Activated CD4-positive, CD25-positive, alpha-beta regulatory T cell treated with anti-CD3 and anti-CD28 coated beads, Interleukin-2, amount 50 U/mL, for 72 hours (primary cell): Measurements from ENCODE around the gene PANK4.

ENCODE experiments used
- DNase-seq: peaks from one replicate; pipeline ENCODE4 v3.0.0; 2021

The PANK4 gene

DNA sequence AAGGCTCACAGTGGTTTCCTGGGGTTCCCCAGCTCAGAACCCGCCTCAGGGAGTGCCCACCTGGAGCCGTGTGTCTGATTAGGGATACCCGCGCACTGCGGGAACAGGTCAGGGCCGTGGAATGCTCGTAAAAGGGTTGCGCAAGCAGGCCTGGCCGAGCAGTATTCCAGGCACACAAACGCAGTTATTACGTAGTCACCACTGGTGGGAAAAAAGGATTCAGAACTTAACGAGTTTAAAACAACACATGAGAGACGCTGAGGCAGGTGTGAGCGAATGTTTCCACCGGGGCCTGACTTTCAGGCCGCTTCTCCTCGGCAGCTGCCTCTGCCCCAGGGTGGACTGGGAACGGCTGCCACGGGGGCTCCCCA is 32.1 kb downstream of the PANK4 start:
- no peak for DNase-seq

DNA sequence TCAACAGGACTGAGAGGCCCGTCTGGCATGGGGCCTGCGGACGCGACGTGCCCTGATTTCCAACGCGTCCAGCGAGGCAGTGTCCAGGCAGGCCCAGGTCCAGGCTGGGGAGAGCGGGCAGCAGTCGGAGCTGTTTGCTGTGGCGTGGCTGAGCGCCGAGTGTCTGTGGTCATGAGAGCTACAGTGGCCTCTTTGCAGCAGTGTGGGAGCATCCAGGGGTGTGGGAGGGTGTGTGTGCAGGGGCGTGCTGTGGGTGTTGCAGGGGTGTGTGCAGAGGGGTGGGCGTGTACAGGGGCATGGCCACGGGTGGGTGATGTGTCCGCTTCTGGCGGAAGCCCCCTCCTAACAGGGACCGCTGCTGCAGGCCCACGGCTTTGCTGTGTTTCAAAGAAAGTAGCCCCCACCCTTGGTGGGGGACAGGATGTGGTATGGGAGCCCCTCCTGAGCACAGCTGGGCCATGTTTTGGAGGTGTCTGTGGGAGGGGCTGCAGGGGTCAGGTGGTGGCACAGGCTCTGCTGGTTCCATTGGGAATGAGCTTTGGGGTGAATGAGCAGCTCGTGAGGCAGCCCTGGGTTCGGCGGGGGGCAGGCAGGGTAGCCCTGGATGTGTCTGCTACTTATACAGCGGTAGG is 32.6 kb downstream of the PANK4 start:
- DNase-seq = no peak

DNA sequence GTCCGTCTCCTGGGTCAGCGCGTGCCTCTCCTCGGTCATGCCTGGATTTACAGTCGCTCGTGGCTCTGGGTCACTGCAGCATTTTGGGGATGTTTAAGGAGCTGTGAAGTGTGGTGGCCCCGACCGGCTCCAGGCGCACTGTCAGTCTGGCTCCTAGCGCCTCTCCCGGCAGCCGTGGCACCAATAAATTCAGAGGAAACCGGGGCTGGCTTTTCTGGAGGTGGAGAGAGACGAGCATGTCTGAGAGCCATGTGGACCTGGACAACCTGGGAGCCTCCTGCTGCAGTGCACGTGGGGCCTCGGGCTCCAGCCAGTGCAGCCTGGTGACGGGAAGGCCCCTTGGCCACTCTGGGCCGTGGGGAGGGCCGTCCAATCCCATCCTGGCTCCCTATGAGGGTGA is 33.2 kb downstream of the PANK4 start:
- DNase-seq = no peak

DNA sequence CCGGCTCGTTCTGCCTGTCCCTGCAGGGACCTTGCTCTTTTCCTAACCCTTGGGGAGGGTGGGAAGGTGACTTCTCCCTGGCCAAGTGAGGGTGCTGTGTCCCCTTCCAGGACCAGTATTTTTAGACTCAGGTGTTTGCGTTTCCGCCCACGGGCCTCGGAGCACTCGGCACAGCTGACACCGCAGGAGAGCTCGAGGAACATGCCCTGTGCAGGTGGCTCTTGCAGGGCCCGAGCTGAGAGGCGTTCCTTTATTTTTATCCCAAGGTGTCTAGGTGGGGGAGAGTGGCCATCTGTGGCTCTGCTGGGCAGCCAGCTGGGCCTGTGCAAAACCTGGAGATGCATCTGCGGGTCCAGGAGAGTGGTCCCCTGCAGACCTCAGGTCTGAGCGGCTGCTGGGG is 34.3 kb downstream of the PANK4 start:
- DNase-seq = no peak

DNA sequence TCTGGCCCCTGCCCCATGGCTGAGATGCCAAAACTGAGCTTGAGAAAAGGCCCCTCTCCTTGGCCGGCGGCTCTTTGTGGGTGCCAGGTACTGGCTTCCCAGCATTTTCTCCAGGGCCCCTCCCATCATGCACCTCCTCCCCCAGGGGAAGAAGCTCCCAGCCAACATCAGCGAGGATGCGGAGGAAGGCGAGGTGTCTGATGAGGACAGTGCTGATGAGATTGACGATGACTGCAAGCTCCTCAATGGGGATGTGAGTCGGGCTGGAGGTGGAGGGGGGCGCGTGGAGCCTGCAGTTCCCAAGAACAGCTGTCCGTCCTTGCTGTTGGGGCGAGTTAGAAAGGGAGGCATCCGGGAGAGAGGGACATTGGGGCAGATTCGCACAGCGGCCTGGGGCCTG is 36.8 kb downstream of the PANK4 start:
- no peak for DNase-seq

DNA sequence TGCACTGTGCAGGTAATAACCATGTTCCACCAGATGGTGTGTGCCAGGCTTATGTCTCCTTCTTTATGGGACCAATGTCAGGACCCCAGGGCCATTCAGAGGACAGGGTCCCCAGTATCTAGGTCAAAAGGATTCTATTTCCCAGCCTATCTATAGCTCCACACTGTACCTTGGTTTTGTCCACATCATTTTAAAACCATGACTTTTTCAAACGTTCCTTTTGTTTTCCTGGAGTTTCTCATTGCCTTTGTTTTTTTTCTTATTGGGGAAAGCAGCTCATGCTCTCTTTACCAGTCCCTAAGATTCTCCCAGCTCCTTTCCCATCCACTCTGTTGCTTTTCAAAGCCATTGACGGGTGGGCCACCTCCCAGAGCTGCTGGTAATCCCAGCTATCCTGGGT is 37.7 kb downstream of the PANK4 start:
- DNase-seq = no peak

DNA sequence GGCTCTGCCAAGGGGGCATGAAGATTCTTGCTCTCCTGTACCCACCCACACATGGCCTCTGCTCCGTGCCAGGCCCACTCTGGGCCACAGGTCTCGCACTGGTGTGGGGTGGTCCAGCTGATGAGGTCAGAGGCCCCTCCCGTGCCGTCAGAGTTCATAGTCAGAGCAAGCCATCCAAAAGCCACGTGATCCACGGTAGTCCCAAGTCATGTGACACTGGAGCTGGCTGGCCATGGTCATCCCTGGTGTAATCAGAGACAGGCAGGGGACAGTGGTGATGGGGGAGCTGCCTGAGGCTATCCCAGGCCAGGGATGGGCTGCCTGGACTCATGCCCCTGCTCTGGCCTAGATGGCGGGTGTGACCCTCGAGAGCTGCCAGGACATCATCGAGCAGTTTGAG is 39.8 kb downstream of the PANK4 start:
- no peak for DNase-seq

DNA sequence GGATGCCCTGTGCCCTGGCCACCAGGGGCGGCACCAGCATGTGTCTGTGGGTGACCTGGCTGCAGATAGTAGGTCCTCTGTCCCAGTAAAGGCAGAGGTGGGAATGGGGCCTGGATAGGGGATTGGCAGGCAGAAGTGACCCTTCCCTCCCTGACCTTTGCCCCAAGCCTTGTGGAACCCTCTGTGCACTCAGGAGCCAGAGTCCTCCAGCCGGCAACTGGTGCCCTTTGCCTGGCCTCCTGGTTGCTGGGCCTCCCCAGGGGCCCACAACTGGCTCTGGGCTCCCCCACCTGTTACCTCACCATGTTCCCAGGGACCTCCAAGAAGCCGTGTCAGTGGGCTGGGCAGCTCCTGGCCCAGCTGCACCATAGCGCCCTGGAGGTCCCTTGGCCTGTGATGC is 40.4 kb downstream of the PANK4 start:
- no peak for DNase-seq

DNA sequence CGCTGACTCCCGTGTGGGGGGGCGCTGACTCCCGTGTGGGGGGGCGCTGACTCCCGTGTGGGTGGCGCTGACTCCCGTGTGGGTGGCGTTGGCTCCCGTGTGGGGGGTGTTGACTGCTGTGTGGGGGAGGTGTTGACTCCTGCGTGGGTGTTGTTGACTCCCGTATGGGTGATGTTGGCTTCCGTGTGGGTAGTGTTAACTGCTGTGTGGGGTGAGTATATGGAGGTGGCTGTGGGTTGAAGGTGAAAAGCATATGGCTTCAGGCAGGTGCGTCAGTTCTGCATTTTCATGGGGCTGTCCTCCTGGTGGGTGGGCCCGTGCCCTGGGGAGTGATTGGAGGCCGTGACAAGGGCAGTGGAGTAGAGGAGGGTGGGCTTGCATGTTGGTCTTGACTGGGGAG is 42.4 kb downstream of the PANK4 start:
- DNase-seq = no peak

DNA sequence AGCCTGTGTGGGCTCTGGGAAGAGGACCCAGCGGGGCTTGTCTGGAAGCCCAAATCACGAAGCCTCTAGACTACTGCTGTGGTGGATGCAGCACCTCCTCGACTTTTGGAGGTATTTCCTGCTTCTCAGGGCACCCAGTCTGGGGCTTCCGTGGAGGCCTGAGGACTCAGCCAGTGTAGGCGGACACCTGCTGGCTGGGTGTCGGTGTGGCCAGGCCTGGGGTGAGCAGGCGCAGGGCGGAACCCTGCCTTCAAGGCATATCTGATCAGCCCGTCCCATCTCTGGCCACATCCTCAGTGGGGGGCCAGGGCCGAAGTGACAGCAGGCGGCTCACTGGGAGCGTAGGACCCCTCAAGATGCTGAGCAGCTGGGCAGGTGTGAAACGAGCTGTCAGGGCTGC is 43.4 kb downstream of the PANK4 start:
- no peak for DNase-seq

DNA sequence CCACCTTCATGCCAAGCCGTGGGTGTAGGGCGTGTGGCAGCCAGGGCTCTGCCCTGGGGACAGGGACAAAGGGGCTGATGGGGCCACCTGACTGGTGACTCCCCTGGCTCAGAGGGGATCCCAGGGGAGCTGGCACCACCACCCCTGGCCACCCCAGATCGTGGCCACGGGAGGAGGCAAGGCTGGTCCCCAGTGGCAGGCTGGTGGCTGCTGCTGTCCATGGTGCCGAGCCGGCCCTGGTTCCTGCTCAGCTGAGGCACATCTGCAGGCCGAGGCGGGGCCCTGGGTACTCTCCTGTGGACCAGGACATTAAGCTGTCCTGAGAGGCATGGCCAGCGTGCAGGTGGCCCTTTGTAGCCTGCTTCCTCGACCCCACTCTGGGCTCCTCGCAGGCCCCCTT is 43.8 kb downstream of the PANK4 start:
- no peak for DNase-seq

DNA sequence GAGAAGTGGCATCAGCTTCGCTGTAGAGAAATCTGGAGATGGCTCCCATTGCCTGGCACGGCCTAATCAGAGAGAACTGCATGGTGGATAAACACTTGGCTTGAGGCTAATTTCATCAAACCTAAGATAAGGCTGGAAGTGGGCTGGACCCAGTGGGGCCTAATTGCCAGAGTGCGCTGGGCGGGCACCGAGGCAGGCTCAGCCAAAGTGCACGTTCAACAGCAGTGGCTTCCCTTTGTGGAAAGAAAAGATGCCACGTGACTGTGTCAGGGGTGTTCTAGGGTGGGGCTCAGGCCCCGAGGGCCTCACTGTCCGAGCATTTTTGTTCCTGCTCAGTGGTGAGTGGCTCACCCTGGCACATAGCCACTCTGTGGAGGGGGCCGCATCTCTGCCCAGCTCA is 44.5 kb downstream of the PANK4 start:
- DNase-seq = no peak

DNA sequence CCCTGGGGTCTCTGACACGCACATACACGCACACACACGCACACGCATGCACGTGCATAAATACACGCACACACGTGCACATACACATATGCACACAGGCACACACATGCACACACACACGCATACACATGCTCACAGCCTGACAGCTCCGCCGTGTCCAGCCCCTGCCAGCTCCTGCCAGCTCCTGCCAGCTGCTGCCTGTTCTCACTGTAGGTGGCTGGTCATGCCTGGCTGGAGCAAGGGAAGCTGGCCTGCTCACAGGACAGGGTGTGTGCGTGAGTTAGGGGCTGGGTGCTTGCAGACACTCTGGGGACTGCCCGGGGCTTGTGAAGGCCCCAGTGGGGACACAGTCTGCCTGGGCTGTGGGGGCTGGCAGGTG is 45.4 kb downstream of the PANK4 start:
- DNase-seq = no peak

DNA sequence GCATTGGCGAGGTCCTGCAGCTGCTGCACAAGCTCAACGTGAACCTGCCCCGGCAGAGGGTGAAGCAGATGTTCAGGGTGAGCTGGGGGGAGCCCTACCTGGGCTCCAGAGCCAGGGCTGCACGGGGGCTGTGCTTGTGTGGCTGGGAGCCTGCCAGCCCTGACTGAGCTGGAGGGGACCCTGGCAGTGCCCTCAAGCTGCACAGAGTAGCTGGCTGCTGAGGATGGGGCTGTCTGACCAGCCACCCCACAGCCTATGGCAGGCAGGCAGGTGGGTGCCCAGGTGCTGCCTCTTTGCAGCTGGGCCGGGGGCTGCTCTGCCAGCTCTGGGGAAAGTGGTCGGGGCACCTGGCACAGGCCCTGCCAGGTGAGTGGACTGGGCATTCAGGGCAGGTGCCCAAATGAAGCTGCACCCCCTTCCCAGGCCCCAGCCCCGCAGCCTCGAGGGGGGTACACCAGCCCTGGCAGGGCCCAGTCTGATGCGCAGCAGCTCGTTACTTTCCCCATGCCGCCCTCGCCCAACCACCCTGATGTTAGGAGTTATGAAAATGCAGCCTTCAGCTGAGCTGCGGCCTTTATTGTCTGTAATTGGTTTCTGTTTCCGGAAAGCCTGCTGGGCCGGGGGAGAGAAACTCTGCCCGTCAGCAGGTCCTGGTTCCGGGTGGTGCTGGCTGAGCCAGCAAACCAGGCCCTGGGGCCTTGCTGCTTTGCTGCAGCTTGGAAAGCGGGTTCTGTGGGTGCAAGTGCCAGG is 46.0 kb downstream of the PANK4 start:
- DNase-seq = no peak

DNA sequence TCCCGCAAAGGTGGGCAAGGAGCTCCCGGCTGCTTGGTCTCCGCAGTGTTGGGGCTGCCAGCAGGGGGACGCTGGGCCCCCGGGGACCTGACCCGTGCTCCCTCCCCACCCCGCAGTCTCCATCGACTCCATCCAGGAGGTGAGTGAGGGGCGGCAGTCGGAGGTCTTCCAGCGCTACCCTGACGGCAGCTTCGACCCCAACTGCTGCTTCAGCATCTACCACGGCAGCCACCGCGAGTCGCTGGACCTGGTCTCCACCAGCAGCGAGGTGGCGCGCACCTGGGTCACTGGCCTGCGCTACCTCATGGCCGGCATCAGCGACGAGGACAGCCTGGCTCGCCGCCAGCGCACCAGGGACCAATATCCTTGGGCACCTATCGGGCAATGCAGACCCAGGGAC is 46.8 kb downstream of the PANK4 start:
- DNase-seq = no peak

DNA sequence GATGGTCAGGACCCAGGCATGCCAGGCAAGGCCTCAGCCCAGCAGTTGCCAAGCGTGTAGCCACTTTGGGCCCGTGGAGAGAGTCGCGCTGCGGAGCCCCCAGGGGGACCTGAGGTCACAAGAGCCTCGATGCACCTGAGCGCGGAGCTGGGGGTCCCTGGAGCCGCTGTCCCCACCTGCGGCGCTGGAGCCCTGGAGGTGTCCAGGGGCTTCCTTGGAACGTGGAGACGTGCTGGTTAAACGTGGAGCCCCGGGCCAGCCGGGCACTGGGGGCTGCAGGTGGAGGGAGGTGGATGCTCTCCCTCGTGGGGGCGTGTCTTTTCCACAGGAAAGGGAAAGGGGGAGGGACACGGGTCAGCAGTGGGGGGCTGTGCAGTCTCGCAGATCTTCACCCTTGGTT is 47.2 kb downstream of the PANK4 start:
- no peak for DNase-seq

DNA sequence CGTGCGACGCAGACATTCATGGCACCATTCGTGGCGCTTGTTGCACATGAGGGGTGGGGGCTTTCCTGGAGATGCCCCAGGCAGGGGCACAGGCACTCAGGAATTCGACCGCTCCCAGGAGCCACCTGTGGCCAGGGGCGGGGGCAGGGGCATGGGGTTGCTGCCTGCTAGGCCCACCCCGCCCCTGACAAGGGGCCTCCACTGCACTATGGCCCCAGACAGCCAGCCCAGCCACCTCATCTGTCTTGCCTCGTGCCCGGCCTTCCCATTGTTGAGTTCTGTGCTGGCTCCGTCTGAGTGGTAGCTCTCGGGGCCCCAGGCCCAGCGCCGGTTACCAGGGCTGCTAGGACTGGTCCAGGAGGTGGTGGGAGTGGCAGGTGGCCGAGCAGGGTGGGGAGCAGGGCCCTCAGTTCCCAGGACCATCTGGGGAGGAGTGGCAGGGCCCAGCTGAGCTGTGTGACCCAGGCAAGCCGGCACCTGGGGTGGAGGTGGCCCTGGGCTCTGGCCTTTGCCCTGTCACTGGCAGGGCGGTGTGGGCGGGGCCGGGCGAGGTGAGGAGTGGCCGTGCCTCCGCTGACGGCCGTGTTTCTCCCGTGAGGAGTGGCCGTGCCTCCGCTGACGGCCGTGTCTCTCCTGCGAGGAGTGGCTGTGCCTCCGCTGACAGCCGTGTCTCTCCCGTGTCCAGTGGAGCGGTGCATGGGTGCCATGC is 48.5 kb downstream of the PANK4 start:
- no peak for DNase-seq

DNA sequence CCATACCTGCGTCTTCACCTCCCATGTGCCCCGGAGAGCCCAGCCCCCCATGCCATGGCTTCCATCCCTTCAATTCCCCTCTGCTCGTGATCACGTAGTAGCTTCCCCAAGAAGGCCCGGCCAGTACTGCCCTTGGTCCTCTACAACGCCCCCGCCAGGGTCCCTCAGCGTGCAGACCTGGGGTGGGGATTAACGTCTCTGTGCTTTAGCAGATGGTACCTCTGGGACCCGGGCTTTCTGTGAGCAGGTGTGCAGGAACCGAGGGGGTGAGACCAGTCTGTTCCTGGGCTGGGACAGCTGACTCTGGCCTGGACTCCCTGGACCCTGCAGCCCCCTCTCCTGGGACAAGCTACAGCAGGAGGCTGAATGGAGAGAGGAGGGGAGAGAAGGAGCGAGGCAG is 49.1 kb downstream of the PANK4 start:
- DNase-seq = no peak

DNA sequence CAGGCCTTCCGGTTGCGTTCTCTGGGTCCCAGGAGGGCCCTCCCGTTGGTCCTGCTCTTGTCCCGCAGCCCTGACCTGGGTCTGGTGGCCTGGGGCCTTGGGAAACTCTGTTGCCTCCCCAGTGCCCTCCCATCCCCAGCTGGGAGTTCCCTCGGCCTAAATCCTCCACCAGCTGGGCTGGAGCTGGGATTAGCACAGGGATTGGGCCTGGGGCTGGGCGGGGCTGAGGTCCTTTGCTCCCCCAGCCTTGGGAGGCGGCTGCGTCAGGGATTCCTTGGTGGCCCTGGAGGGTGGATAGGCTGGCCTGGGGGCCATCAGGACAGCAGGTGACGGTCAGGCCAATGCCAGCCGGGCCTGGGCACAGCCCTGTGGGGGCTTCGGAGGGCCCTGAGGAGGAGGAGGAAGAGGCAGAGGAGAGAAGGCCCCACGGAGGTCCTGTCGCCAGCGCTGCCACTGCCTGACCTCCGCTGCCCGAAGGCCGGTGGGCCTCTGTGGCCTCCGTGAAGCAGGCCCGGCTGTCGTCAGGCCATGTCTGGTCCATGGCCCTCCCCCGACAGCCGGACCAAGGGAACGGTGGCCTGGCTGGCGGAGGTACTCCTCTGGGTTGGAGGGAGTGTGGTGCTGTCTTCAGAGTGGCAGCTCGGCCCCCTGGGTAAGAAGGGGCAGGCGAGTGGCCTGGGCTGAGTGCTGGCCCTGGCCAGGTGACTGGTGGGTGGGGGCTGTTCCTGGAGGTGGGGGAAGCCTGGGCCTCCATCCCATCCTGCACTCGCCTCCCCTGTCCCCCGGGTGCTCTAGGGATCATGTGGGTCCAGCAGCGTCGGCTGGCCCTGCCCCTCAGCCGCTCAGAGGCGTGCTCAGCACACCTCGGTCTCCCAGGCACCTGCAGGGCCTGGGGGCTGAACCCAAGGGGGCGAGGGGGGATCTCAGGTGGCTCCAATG is 50.1 kb downstream of the PANK4 start, which contains the start of gene PLCH2:
PLCH2 (plus strand) TSS at position 229 of the 939 bp plus-strand sequence; CDS start at position 529, 300 bp downstream.
- DNase-seq = no peak

DNA sequence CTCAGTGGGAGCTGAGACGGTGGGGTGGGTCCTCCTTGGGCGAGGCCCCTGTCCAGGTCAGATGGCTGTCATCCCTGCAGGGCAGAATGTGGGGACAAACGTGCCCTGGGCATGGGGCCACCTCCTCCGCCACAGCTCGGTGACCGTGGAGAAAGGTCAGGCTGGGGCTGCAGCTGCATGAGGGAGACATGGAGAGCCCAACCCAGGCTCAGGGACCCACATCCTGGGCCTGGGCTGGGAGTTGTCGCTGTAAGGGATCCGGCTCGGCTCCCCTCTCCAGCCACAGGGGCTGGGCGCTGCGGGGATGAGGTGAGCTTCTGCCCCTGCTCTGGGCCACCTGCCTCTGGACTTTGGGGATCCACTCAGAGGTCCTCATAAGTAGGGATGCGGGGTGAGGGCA is 50.8 kb downstream of the PANK4 start:
- DNase-seq = no peak

DNA sequence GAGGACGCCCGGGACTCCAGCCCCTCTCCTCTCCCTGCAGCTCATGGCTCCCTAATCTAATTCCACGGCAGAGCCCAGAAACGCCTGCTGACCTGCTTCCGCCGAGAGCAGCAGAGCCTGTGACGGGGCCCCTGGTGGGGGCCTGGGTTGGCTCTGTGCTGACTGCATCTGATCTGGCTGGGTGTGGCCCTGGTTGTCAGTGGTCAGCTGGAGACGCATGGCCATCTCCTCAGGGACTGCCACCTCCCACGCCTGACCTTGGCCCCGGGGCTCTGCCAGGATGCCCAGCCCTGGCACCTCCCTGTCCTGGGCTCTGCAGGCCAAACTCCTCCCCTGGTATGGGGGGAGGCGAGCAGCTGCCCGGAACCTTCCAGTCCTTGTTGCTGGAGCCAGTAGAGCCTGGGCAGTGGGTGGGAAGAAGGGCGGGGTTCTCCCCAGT is 51.4 kb downstream of the PANK4 start:
- no peak for DNase-seq

DNA sequence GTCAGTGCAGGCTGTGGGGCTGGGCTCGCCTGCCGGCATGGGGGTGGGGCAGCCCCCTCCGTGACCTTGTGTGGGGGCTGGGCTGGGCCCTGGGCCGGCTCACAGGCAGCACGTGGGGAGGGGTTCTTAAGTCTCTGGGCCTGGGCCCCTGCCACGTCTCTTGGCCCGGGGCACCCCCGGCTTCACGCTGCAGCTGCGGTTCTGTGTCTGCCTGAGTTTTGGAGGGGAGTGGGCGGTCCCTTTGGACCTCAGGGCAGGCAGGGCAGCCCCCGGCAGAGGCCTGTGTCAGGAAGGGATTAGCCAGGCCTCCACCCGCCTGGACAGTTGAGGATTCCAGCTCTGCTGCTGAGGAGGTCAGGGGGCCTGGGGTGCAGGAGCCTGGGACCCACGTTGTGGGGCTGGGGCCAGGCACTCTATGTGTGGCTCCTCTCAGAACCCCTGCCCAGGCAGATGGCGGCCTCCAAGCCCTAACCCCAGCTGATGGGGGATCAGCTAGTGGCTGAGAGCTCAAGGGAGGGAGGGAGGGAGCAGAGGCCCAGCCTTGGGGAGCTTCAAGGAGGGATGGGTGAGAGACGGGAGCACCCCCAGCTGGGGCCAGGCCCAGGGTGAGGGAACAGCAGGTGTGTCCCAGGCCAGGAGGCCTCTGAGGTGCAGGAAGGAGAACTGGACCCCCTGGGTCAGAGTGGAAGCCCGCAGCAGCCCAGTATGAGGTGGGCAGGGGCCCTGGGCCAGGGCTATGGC is 52.1 kb downstream of the PANK4 start:
- no peak for DNase-seq
